ACHN (cell line): ENCODE measurements around the gene MYL7.

ENCODE experiments used
- DNase-seq: peaks from one replicate; pipeline ENCODE4 v3.0.0-alpha.2; 2015
- in situ Hi-C: cut with HindIII; loops from 2 replicates; pipeline ENCODE4 v1.10.0; 2017; ENCODE audit warnings: low sequenced_read_pairs, low pct_ligation_motif_present, low pct_unique_long_range_greater_than_20kb

MYL7 gene

GRCh38 chr7:44119829-44120380, 21.2 kb downstream of the MYL7 start:
- in situ Hi-C loops = no loop called here

GRCh38 chr7:44117801-44118429, 23.2 kb downstream of the MYL7 start:
- in situ Hi-C loops = no loop called here
- DNase-seq = no peak

More at GRCh38 chr7:44119829-44120380, 21.2 kb downstream of the MYL7 start:
- DNase-seq = no peak

- in situ Hi-C loops = no loop called here
- DNase-seq = no peak
Observed at GRCh38 chr7:44116789-44117666, 24.1 kb downstream of the MYL7 start.

- DNase-seq = no peak
- in situ Hi-C loops = no loop called here
Observed at GRCh38 chr7:44116087-44116788, 24.9 kb downstream of the MYL7 start.

GRCh38 chr7:44114586-44115310, 26.4 kb downstream of the MYL7 start:
- in situ Hi-C loops = no loop called here
- no peak for DNase-seq

GRCh38 chr7:44113764-44114354, 27.3 kb downstream of the MYL7 start:
- DNase-seq = no peak
- in situ Hi-C loops = no loop called here

DNA sequence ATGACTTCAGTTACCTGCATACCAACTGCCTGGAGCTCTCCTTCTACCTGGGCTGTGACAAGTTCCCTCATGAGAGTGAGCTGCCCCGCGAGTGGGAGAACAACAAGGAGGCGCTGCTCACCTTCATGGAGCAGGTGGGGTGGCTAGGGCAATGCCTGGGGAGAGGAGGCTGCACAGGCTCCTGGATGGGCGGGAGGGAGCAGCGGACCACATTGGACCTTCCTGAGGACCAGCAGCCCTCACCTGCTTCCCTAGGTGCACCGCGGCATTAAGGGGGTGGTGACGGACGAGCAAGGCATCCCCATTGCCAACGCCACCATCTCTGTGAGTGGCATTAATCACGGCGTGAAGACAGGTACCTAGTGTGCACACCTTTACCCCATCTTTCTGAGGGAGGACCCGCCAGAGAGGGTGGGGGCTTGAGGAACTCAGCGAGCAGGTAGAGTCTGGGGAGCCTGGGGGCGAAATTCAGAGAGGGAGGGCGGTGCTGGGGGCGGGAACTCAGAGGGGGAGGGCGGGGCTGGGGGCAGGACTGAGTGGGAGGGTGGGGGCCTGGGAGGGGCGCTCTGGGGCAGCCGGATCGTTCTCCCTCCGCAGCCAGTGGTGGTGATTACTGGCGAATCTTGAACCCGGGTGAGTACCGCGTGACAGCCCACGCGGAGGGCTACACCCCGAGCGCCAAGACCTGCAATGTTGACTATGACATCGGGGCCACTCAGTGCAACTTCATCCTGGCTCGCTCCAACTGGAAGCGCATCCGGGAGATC, 28.0 kb downstream of the MYL7 start:
- in situ Hi-C loops = no loop called here
- DNase-seq = no peak

- no peak for DNase-seq
- in situ Hi-C loops = no loop called here
Observed at GRCh38 chr7:44112231-44112996, 28.7 kb downstream of the MYL7 start.

GRCh38 chr7:44111761-44112160, 29.4 kb downstream of the MYL7 start:
- no peak for DNase-seq

DNA sequence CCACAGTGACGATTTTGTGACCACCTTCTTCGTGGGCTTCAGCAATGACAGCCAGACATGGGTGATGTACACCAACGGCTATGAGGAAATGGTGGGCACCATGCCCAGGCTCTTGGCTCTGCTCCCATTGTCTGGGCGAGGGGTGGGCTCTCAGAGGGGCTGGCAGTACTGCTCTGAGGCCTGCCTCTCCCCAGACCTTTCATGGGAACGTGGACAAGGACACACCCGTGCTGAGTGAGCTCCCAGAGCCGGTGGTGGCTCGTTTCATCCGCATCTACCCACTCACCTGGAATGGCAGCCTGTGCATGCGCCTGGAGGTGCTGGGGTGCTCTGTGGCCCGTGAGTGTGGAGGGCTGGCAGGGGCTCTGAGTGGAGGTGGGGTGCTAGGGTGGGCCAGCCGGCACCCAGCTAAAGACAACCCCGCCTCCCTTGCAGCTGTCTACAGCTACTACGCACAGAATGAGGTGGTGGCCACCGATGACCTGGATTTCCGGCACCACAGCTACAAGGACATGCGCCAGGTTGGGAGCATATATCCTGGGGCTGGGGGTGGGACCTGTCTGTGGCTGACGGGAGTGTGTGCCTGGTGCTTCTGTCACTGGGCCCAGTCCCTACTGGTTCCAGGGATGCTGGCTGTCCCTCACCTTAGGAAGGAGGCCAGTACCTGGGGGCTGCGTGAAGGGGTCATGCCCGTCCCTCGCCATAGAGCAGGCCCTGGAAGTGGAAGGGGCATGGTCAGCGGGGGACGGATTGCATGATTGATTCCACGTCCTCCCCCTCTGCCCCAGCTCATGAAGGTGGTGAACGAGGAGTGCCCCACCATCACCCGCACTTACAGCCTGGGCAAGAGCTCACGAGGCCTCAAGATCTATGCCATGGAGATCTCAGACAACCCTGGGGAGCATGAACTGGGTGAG, 30.2 kb downstream of the MYL7 start:
- in situ Hi-C loops = no loop called here
- no peak for DNase-seq

More at GRCh38 chr7:44111761-44112160, 29.4 kb downstream of the MYL7 start:
- in situ Hi-C loops = no loop called here

- DNase-seq = no peak
- in situ Hi-C loops = no loop called here
Observed at GRCh38 chr7:44109991-44110390, 31.1 kb downstream of the MYL7 start.

DNA sequence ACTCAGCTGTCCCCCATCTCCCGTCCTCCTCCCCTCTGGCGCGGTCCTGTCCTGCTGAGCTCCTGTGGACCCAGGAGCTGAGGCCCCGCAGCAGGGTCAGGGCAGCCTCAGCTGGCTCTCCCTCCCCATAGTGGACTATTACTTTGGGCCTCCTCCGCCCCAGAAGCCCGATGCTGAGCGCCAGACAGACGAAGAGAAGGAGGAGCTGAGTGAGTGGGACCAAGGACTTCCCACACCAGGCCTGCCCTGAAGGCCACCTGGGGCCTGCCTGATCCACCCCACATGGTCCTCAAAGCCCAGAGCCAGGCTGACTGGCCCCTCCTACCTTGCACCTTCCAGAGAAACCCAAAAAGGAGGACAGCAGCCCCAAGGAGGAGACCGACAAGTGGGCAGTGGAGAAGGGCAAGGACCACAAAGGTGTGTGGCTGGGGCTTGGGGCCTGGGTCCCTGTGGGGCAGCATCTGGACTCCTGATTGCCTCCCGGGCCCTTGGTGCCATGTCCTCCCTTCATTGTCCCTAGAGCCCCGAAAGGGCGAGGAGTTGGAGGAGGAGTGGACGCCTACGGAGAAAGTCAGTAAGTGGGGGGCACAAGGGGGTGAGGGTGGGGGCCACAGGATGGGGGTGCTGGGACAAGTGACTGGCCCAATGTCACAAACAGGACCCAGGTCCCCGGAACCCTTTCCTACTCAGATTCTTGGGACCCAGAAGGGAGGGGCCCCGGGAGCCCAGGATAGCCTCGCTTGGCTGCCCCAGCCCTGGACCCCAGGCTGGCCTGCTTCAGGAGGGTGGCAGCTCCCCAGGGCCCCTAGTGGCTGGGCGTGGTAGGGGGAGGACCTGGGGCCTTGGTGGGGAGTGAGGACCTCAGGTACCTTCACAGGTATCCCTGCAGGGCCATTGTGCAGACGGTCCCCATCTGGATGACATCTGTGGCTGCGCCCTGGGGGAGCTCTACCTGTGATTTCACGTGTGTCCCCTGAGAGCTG, 32.1 kb downstream of the MYL7 start:
- in situ Hi-C loops = no loop called here

DNA sequence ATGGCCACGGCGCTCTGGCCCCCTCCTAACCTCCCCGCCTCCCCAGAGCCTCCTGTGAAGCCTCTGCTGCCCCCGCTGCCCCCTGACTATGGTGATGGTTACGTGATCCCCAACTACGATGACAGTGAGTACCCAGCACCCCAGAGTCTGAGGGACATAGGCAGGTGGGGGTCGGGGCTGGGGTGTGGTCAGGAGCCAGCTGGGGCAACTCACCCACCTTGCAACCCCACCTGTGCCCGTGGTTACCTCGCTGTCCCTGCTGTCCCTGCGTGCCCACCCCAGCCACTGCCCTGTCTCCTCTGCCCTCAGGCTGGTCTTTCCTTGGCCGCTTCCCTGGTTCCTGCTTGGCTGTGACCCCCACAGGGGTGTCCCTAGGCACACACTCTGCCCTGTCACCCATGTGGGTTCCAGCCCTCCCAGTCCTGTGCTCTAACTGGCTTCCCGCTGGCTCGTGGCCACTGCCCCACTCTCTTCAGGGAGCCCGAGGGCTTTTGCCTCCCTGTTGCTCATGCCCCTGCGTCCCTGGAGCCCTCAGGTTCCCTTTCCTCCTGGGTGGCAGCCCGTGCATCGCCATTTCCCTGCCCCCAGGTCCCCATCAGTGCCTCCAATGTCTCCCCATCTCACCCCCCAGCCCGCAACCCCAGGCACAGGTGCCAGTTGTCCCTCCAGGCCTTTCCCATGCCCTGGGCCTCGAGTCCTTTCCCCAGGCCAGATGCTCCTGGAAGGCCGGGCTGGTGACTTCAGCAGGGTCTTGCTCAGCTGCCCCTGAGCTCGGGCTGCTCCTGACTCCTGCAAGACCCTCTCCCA, 33.0 kb downstream of the MYL7 start:
- in situ Hi-C loops = no loop called here
- DNase-seq = no peak

More for the DNA sequence above, 32.1 kb downstream of the MYL7 start:
- DNase-seq = no peak
